HL-60/S4 treated with phorbol 12-myristate 13-acetate at 8.2 ng/mL for 4 days and 3 days (cell line): ENCODE results near the gene TLR8.
"Not testable (repeated sequence)": the region's sequence is repeated elsewhere in the genome, so short reads cannot be mapped to it uniquely, and the experiment has no call there.

ENCODE experiments used
- in situ Hi-C: fragments of 300-500 bp; cut with MboI; formaldehyde crosslinking; loops from 2 replicates; pipeline ENCODE4 v1.15.0; 2022; ENCODE audit warnings: low sequenced_read_pairs

The TLR8 gene

GRCh38 chrX:12896935-12897334 is 9.5 kb upstream of the TLR8 start:
- in situ Hi-C loops = no loop called here

GRCh38 chrX:12898073-12898472 is 8.3 kb upstream of the TLR8 start:
- in situ Hi-C loops = no loop called here

DNA sequence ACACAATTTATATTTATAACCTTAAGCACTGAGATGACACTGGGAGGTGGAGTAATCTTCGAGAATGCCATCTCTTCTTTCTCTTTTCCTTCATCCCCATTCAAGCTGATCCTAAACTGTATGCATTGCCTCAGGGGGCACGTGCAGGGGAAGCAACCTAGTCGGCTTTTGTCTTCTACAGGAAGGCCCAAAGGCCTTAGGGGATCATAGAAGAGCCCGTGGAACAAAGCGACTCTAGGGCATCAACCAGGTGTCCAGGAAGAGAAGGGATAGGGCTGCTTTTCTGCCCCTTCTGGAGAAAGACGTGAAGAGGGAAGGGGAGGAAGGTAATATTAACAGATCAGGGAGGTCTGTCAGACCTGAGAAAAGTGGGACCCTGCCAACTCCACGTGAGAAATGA is 6.9 kb upstream of the TLR8 start:
- in situ Hi-C loops = no loop called here

- in situ Hi-C loops = no loop called here
Observed at GRCh38 chrX:12901486-12901885, 4.9 kb upstream of the TLR8 start.

DNA sequence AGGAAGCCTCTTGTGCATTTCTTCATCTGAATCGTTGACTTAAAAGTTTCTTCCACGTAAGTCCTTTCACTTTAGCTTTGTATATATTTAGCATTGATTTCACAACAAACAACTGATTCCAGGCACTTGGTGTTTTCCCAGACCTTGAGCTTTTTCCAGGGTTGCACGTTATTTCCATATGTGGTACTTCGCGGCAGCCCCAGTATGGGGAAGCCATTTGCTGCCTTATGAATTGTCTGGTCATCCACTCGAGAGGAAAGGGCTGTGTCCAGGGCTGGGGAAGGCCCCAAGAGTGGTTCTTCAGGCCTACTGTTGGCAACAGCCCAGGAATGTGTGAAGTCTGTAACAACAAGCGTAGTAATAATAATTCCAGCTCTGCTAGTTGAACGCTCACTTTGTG is 2.8 kb upstream of the TLR8 start:
- in situ Hi-C loops = no loop called here

DNA sequence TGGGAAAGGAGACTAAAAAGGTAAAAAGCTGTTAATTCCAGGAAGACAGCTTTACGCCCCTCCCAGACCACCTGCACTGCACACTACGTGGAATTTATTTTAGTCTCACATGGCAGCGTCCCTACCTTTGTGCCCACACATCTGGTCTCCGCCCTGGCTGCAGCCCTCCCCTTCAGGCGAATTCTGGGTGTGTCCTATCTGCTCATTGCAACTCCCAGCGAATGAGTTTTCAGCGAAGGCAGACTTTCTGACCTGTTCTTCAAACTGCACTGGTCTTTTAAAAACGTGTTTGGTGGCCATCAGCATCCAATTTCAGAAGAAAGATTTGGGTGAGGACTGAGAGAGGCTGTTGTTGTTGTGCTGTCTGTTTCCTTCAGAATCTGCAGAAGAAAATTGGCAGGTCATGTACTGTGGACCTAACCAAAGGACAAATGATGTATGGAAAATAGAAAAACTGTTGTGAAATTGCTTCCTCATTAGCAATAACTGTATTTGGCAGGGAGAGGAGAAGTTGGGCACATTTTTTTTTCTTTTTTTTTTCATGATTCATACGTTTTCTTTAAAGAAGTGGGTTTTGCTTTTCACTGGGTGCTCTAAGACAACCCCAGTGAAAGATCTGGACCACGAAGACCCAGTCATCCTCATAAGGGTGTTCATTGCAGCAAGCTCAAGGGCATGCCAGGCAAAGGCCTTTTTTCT is 4.2 kb downstream of the TLR8 start:
- in situ Hi-C loops = no loop called here

GRCh38 chrX:12911122-12911470 is 4.7 kb downstream of the TLR8 start:
- in situ Hi-C loops = no loop called here

- in situ Hi-C loops = no loop called here
Observed at GRCh38 chrX:12912791-12913482, 6.5 kb downstream of the TLR8 start.

- in situ Hi-C loops = no loop called here
Observed at GRCh38 chrX:12917753-12918152, 11.3 kb downstream of the TLR8 start.

GRCh38 chrX:12919051-12919450 is 12.6 kb downstream of the TLR8 start:
- in situ Hi-C loops = no loop called here

GRCh38 chrX:12919620-12920019 is 13.2 kb downstream of the TLR8 start:
- in situ Hi-C loops = no loop called here

- in situ Hi-C loops = no loop called here
Observed at GRCh38 chrX:12920990-12921389, 14.6 kb downstream of the TLR8 start.

GRCh38 chrX:12921886-12922598 is 15.6 kb downstream of the TLR8 start:
- in situ Hi-C loops = no loop called here

- in situ Hi-C loops = no loop called here
Observed at GRCh38 chrX:12922599-12922919, 16.1 kb downstream of the TLR8 start.

- in situ Hi-C loops = no loop called here
Observed at GRCh38 chrX:12929701-12930100, 23.3 kb downstream of the TLR8 start.

DNA sequence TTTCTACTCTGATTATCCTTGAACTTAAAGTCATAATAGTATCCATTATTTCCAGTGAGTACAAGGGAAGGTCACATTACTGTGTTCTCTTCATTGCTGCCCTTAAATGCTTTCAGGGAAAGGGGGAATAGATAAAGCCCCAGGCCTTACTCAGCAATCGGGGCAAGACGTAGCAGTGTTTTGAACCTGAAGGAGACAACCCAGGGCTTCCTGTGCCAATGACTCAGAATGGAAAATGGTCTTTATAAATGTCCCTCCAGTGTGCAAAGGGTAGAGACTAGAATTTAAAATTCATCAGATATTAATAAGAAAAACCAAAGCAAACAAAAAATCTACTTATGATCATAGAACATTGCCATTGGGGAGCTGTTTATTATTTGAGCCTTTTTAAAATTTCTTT is 23.7 kb downstream of the TLR8 start:
- in situ Hi-C loops = no loop called here

GRCh38 chrX:12932244-12932643 is 25.8 kb downstream of the TLR8 start:
- in situ Hi-C loops = no loop called here

DNA sequence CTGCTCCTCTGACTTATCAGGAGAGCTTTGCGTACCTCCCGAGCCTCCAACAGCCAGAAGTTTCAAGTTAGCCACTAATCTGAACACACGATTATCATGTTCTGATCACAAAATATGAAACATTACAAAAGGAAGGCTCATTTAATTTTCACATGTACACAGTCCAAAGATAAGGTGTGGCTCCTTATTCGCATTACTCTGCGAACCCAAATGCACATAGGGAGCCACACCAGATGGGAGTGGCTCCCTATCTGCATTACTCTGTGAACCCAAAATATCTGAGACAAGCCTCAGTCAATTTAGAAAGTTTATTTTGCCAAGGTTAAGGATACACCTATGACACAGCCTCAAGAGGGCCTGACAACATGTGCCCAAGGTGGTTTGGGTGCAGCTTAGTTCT is 28.4 kb downstream of the TLR8 start:
- in situ Hi-C loops = no loop called here

- in situ Hi-C loops = no loop called here
Observed at GRCh38 chrX:12936947-12937346, 30.5 kb downstream of the TLR8 start.

DNA sequence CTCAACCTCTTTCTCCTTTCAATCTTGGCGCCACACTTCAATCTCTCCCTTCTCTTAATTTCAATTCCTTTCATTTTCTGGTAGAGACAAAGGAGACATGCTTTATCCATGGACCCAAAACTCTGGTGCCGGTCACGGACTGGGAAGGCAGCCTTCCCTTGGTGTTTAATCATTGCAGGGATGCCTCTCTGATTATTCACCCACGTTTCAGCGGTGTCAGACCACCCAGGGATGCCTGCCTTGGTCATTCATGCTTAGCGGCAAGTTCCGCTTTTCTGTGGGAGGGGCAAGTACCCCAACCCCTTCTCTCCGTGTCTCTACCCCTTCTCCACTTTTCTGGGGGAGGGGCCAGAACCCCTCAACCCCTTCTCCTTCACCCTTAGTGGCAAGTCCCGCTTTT is 34.1 kb downstream of the TLR8 start:
- in situ Hi-C loops = not testable (repeated sequence)

DNA sequence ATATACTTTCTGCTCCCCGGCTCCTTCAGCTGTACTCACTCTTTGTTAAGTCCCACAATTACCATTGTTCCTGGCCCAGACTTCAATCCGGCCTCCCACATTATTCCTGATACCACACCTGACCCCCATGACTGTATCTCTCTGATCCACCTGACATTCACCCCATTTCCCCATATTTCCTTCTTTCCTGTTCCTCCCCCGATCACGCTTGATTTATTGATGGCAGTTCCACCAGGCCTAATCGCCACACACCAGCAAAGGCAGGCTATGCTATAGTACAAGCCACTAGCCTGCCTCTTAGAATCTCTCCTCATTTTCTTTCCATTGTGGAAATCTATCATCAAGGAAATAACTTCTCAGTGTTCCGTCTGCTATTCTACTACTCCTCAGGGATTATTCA is 37.2 kb downstream of the TLR8 start:
- in situ Hi-C loops = not testable (repeated sequence)

DNA sequence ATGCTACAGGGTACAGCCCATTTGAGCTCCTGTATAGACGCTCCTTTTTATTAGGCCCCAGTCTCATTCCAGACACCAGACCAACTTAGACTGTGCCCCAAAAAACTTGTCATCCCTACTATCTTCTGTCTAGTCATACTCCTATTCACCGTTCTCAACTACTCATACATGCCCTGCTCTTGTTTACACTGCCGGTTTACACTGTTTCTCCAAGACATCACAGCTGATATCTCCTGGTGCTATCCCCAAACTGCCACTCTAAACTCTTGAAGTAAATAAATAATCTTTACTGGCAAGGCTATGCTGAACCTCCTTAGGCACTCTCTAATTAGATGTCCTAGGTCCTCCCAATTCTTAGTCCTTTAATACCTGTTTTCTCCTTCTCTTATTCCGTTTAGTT is 38.0 kb downstream of the TLR8 start:
- in situ Hi-C loops = not testable (repeated sequence)
